HL-60/S4 treated with phorbol 12-myristate 13-acetate at 8.2 ng/mL for 4 days and 3 days (cell line): ENCODE results near the gene ZNF709.
"Not testable (repeated sequence)": the region's sequence is repeated elsewhere in the genome, so short reads cannot be mapped to it uniquely, and the experiment has no call there.

Experiments
- in situ Hi-C: fragments of 300-500 bp; cut with MboI; formaldehyde crosslinking; loops from 2 replicates; pipeline ENCODE4 v1.15.0; 2022; ENCODE audit warnings: low sequenced_read_pairs

ZNF709 gene

GRCh38 chr19:12464139-12464538, 20.5 kb downstream of the ZNF709 start:
- in situ Hi-C loops: not testable (repeated sequence)

GRCh38 chr19:12453495-12453894, 31.1 kb downstream of the ZNF709 start:
- in situ Hi-C loops: no loop called here

- in situ Hi-C loops: no loop called here
Measured at GRCh38 chr19:12450844-12451243, 33.8 kb downstream of the ZNF709 start.

GRCh38 chr19:12448808-12449207, 35.8 kb downstream of the ZNF709 start:
- in situ Hi-C loops: no loop called here

- in situ Hi-C loops: no loop called here
Measured at GRCh38 chr19:12440541-12441316, 43.9 kb downstream of the ZNF709 start, which contains the start of gene ZNF443. ZNF443 (minus strand) TSS chr19:12441021; CDS start chr19:12440914, 107 bp downstream.

- in situ Hi-C loops: not testable (repeated sequence)
Measured at GRCh38 chr19:12439686-12440540, 44.7 kb downstream of the ZNF709 start.

- in situ Hi-C loops: not testable (repeated sequence)
Measured at GRCh38 chr19:12430726-12431299, 53.8 kb downstream of the ZNF709 start.

GRCh38 chr19:12425888-12426274, 58.7 kb downstream of the ZNF709 start:
- in situ Hi-C loops: no loop called here

- in situ Hi-C loops: no loop called here
Measured at GRCh38 chr19:12425236-12425887, 59.3 kb downstream of the ZNF709 start.

GRCh38 chr19:12417273-12417672, 67.3 kb downstream of the ZNF709 start:
- in situ Hi-C loops: not testable (repeated sequence)

GRCh38 chr19:12411893-12412292, 72.7 kb downstream of the ZNF709 start:
- in situ Hi-C loops: no loop called here
